ENCODE data around the gene CDH15.
"Not testable (repeated sequence)": the region's sequence is repeated elsewhere in the genome, so short reads cannot be mapped to it uniquely, and the experiment has no call there.

The CDH15 gene

GRCh38 chr16:89184677-89184932 is 13.1 kb downstream of the CDH15 start:
- TF ChIP-seq CTCF (IDR thresholded peaks at IDR 0.05; ENCODE audit: low read depth, low read length) = no peak
- DNase-seq (ENCODE audit: low read depth in 2 of 2) = no peak

GRCh38 chr16:89184933-89185794 is 13.6 kb downstream of the CDH15 start:
- no peak overlapping the region for H3K4me3 ChIP-seq (replicated peaks in 1 of 2; ENCODE audit: low read depth in 2 of 2, low read length in 2 of 2)
- DNase-seq (ENCODE audit: low read depth in 2 of 2) = no peak
- no peak for TF ChIP-seq CTCF (IDR thresholded peaks at IDR 0.05; ENCODE audit: low read depth, low read length)

More at GRCh38 chr16:89184677-89184932, 13.1 kb downstream of the CDH15 start:
- no peak overlapping the region for H3K4me3 ChIP-seq (replicated peaks in 1 of 2; ENCODE audit: low read depth in 2 of 2, low read length in 2 of 2)

- not testable (repeated sequence) for DNase-seq (ENCODE audit: low read depth in 2 of 2); H3K4me3 ChIP-seq (replicated peaks in 1 of 2; ENCODE audit: low read depth in 2 of 2, low read length in 2 of 2)
Measured at GRCh38 chr16:89185887-89186592, 14.5 kb downstream of the CDH15 start.

- H3K4me3 ChIP-seq (replicated peaks in 1 of 2; ENCODE audit: low read depth in 2 of 2, low read length in 2 of 2); DNase-seq (ENCODE audit: low read depth in 2 of 2): not testable (repeated sequence)
Measured at GRCh38 chr16:89186593-89187031, 15.1 kb downstream of the CDH15 start.

- H3K4me3 ChIP-seq (replicated peaks in 1 of 2; ENCODE audit: low read depth in 2 of 2, low read length in 2 of 2) = no peak overlapping the region
- DNase-seq (ENCODE audit: low read depth in 2 of 2) = peak in 1 of 2 donors; percentile 30
- no peak for TF ChIP-seq CTCF (IDR thresholded peaks at IDR 0.05; ENCODE audit: low read depth, low read length)
Measured at GRCh38 chr16:89187032-89187769, 15.7 kb downstream of the CDH15 start.

- DNase-seq (ENCODE audit: low read depth in 2 of 2) = peak in 1 of 2 donors; percentile 37
- H3K4me3 ChIP-seq (replicated peaks in 1 of 2; ENCODE audit: low read depth in 2 of 2, low read length in 2 of 2) = no peak overlapping the region
Measured at GRCh38 chr16:89187770-89188392, 16.3 kb downstream of the CDH15 start.

GRCh38 chr16:89188471-89189357 is 17.2 kb downstream of the CDH15 start:
- DNase-seq (ENCODE audit: low read depth in 2 of 2); H3K4me3 ChIP-seq (replicated peaks in 1 of 2; ENCODE audit: low read depth in 2 of 2, low read length in 2 of 2): not testable (repeated sequence)

More at GRCh38 chr16:89187770-89188392, 16.3 kb downstream of the CDH15 start:
- TF ChIP-seq CTCF (IDR thresholded peaks at IDR 0.05; ENCODE audit: low read depth, low read length) = no peak
